ENCODE measurements around the gene AGL. TPM values are rescaled to one million over a fixed set of nuclear protein-coding genes. Genes with fewer than 3 reads are reported as not detected.

The AGL gene
- total and polyA plus RNA-seq, 11 donors: 18.1 to 70.4 (median 49.8) TPM

GRCh38 chr1:99816656-99817055 lies 33.5 kb upstream of the AGL start:
- H3K36me3 ChIP-seq: no peaks in the 10 kb centered on the region
- DNase-seq (no peak), ATAC-seq (no peak)
- no peaks in the 10 kb centered on the region for H3K9me3 ChIP-seq
- intact Hi-C loops (cut with DNase I): loop anchor here in 2 of 10 donors (5.0 kb wide), 1 partner anchor 36 kb away; the partner anchor contains the start of gene AGL (in 2 of the 2)
- TF ChIP-seq CTCF (IDR thresholded peaks at IDR 0.05) (no peak), POLR2A (IDR thresholded peaks at IDR 0.05) (no peak)
- H3K4me3 ChIP-seq: no peak overlapping the region
- no peak overlapping the region for H3K27ac ChIP-seq
- H3K27me3 ChIP-seq: no peaks in the 10 kb centered on the region
- peaks cover 0 to 10% (median 0%) of the 10 kb centered on the region in 12 donors for H3K4me1 ChIP-seq
- 59 to 76% (median 71%) methylated on average over 7 to 8 of the region's 8 CpGs for WGBS, 4 donors

- no peaks in the 10 kb centered on the region for H3K9me3 ChIP-seq
- peak overlapping the region in 8 of 12 donors; percentile 5 to 72 (median 34) for H3K27ac ChIP-seq
- no peak overlapping the region for H3K4me3 ChIP-seq
- 55 to 68% (median 60%) methylated on average over 3 of the region's 3 CpGs for WGBS, 4 donors
- DNase-seq: no peak
- no peaks in the 10 kb centered on the region for H3K27me3 ChIP-seq
- H3K4me1 ChIP-seq: peaks cover 0 to 10% (median 0%) of the 10 kb centered on the region in 12 donors
- intact Hi-C loops (cut with DNase I): loop anchor here in 2 of 10 donors (5.0 kb wide), 1 partner anchor 34 kb away; the partner anchor contains the start of gene AGL (in 2 of the 2)
- H3K36me3 ChIP-seq: no peaks in the 10 kb centered on the region
- TF ChIP-seq POLR2A (IDR thresholded peaks at IDR 0.05) (no peak), CTCF (IDR thresholded peaks at IDR 0.05) (no peak)
- peak; percentile 86 to 93 (median 90) for ATAC-seq
Measured at GRCh38 chr1:99818063-99818699, 32.0 kb upstream of the AGL start.

GRCh38 chr1:99820546-99820945 lies 29.6 kb upstream of the AGL start:
- TF ChIP-seq CTCF (IDR thresholded peaks at IDR 0.05) (no peak), POLR2A (IDR thresholded peaks at IDR 0.05) (no peak)
- ATAC-seq (no peak), DNase-seq (no peak)
- H3K4me1 ChIP-seq: peaks cover 0 to 10% (median 0%) of the 10 kb centered on the region in 12 donors
- H3K27ac ChIP-seq: no peak overlapping the region
- no peaks in the 10 kb centered on the region for H3K27me3 ChIP-seq
- intact Hi-C loops (cut with DNase I): no loop called here
- peaks cover 0 to 8% (median 0%) of the 10 kb centered on the region in 12 donors for H3K9me3 ChIP-seq
- H3K36me3 ChIP-seq: no peaks in the 10 kb centered on the region
- WGBS, 4 donors: 37 to 50% (median 44%) methylated on average over 4 of the region's 4 CpGs
- no peak overlapping the region for H3K4me3 ChIP-seq

- 72 to 86% (median 82%) methylated on average over 3 of the region's 3 CpGs for WGBS, 4 donors
- intact Hi-C loops (cut with DNase I): no loop called here
- H3K4me1 ChIP-seq: no peaks in the 10 kb centered on the region
- DNase-seq (no peak), ATAC-seq (no peak)
- no peaks in the 10 kb centered on the region for H3K36me3 ChIP-seq
- no peak for TF ChIP-seq CTCF (IDR thresholded peaks at IDR 0.05)
- no peak for TF ChIP-seq POLR2A (IDR thresholded peaks at IDR 0.05)
- no peak overlapping the region for H3K27ac ChIP-seq
- H3K4me3 ChIP-seq: no peak overlapping the region
- peaks cover 0 to 8% (median 0%) of the 10 kb centered on the region in 12 donors for H3K9me3 ChIP-seq
- no peaks in the 10 kb centered on the region for H3K27me3 ChIP-seq
Measured at GRCh38 chr1:99825098-99825497, 25.1 kb upstream of the AGL start.
